PC-9 (cell line): ENCODE measurements around the gene PCDHB13.
A peak's percentile ranks its signal among the peaks of the same experiment; 100 is the strongest.

Experiments used
- EZH2 ChIP-seq: fragments of 200-600 bp; sonication (generic); IDR thresholded peaks from 2 replicates; pipeline ENCODE4 v1.8.0; 2017; ENCODE audit warnings: antibody characterized with exemption, low read depth
- TF ChIP-seq, protein P1 (sequence below): fragments of 200-600 bp; sonication (generic); conservative IDR thresholded peaks from 2 replicates; pipeline ENCODE4 v1.6.1; 2017; ENCODE audit warnings: mixed run types, antibody characterized with exemption, mild to moderate bottlenecking, moderate library complexity

DNA sequence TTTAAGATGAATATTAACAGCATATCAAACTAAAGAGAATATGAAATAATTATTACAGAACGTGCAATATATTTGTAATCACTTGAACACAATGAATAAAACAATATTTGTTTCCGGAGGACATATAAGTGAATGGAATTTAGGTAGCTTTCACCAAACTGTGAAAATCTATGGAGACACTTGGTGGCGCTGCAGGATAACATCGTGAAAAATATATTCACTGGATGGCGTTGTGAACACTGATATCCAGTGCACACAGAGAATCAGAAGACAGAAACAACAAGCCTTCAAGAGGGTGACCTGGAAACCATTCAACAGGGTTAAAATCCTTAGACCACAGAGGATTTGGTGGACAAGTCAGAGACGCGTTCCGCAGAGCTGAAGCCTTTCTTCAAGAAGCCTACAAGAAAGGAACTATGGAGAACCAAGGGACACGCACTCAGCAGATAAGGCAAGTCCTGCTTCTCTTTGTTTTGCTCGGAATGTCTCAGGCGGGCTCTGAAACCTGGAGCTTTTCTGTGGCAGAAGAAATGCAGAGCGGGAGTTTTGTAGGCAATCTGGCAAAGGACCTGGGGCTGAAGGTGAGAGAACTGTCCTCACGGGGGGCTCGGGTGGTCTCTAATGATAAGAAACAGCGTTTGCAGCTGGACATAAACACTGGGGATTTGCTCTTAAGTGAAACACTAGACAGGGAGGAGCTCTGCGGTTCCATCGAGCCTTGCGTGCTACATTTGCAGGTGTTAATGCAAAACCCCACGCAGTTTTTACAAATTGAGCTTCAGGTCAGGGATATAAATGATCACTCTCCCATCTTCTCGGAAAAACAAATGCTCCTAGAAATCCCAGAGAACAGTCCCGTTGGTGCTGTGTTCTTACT is 14.1 kb upstream of the PCDHB13 start, which contains the start of gene PCDHB11:
- TF ChIP-seq EZH2, result no peak
- TF ChIP-seq, protein P1, sequence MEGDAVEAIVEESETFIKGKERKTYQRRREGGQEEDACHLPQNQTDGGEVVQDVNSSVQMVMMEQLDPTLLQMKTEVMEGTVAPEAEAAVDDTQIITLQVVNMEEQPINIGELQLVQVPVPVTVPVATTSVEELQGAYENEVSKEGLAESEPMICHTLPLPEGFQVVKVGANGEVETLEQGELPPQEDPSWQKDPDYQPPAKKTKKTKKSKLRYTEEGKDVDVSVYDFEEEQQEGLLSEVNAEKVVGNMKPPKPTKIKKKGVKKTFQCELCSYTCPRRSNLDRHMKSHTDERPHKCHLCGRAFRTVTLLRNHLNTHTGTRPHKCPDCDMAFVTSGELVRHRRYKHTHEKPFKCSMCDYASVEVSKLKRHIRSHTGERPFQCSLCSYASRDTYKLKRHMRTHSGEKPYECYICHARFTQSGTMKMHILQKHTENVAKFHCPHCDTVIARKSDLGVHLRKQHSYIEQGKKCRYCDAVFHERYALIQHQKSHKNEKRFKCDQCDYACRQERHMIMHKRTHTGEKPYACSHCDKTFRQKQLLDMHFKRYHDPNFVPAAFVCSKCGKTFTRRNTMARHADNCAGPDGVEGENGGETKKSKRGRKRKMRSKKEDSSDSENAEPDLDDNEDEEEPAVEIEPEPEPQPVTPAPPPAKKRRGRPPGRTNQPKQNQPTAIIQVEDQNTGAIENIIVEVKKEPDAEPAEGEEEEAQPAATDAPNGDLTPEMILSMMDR, result peak; percentile 44; the same call in 1 of the 2 replicates
